PFSK-1 (cell line): ENCODE data around the gene SLC1A2.

ENCODE experiments used
- FOXP2 ChIP-seq: optimal IDR thresholded peaks from 2 replicates; pipeline ENCODE3; 2011; ENCODE audit warnings: borderline replicate concordance, control low read depth, inconsistent platforms; ENCODE audit not compliant: insufficient read depth; ENCODE audit errors: extremely low read length, extremely low read depth
- POLR2AphosphoS5 ChIP-seq: IDR thresholded peaks from 2 replicates; pipeline ENCODE4 v1.6.1; 2012; ENCODE audit warnings: low read depth, mild to moderate bottlenecking, control low read depth, low read length, moderate library complexity
- REST ChIP-seq, 2 experiments: IDR thresholded peaks; 2 replicates each; pipeline versions ENCODE4 v1.6.1 to v1.8.0; 2011 to 2012; ENCODE audit warnings: low read depth in 2 of 2, low read length in 2 of 2, control low read depth in 1 of 2, inconsistent platforms in 1 of 2, mild to moderate bottlenecking in 1 of 2, moderate library complexity in 1 of 2; ENCODE audit not compliant: insufficient read depth in 1 of 2
- SIN3A ChIP-seq: IDR thresholded peaks from 2 replicates; pipeline ENCODE4 v1.6.1; 2012; ENCODE audit warnings: mild to moderate bottlenecking, low read length, moderate library complexity, borderline replicate concordance; ENCODE audit not compliant: insufficient read depth
- TAF1 ChIP-seq: IDR thresholded peaks from 2 replicates; pipeline ENCODE4 v1.6.1; 2012; ENCODE audit warnings: low read length, control low read depth, borderline replicate concordance; ENCODE audit not compliant: insufficient read depth

Gene SLC1A2

GRCh38 chr11:35267504-35267903 lies 151.9 kb downstream of the SLC1A2 start:
- TF ChIP-seq TAF1 = no peak
- TF ChIP-seq POLR2AphosphoS5 = no peak
- no peak for TF ChIP-seq SIN3A
- TF ChIP-seq REST (IDR thresholded peaks at IDR 0.05; ENCODE audit: insufficient read depth in 1 of 2, low read depth in 2 of 2, low read length in 2 of 2) = no peak
- TF ChIP-seq FOXP2 = no peak

GRCh38 chr11:35265755-35266454 lies 153.5 kb downstream of the SLC1A2 start:
- no peak for TF ChIP-seq FOXP2
- TF ChIP-seq POLR2AphosphoS5 = no peak
- no peak for TF ChIP-seq REST (IDR thresholded peaks at IDR 0.05; ENCODE audit: insufficient read depth in 1 of 2, low read depth in 2 of 2, low read length in 2 of 2)
- no peak for TF ChIP-seq SIN3A
- no peak for TF ChIP-seq TAF1

GRCh38 chr11:35262735-35263134 lies 156.6 kb downstream of the SLC1A2 start:
- TF ChIP-seq REST (IDR thresholded peaks at IDR 0.05; ENCODE audit: insufficient read depth in 1 of 2, low read depth in 2 of 2, low read length in 2 of 2) (peak; percentile 58 to 85; a peak in 3 of 4 replicates), TAF1 (no peak)

- TF ChIP-seq REST (IDR thresholded peaks at IDR 0.05; ENCODE audit: insufficient read depth in 1 of 2, low read depth in 2 of 2, low read length in 2 of 2) (no peak), TAF1 (no peak), POLR2AphosphoS5 (no peak), SIN3A (no peak), FOXP2 (no peak)
Observed at GRCh38 chr11:35262056-35262455, 157.3 kb downstream of the SLC1A2 start.

- TF ChIP-seq FOXP2 = no peak
- no peak for TF ChIP-seq POLR2AphosphoS5
- TF ChIP-seq SIN3A = no peak
- TF ChIP-seq TAF1 = no peak
- TF ChIP-seq REST (IDR thresholded peaks at IDR 0.05; ENCODE audit: insufficient read depth in 1 of 2, low read depth in 2 of 2, low read length in 2 of 2) = no peak
Observed at GRCh38 chr11:35261197-35261596, 158.2 kb downstream of the SLC1A2 start.
